K562 (cell line): ENCODE data around the gene FETUB. TPM values are rescaled to one million over a fixed set of nuclear protein-coding genes. Genes with fewer than 3 reads are reported as not detected.
A peak's percentile ranks its signal among the peaks of the same experiment; 100 is the strongest.

ENCODE experiments used
- ATAC-seq: fragments of 200-7000 bp; cut with Tn5 transposase; 3 replicates; pipeline ENCODE4 v1.9.1; 2020; ENCODE audit warnings: moderate library complexity
- BruUV-seq: library from RNA; stranded (reverse); fragments of 400-500 nt; replicated peaks from 2 replicates; lab custom pipeline; 2021; lab: Mats Ljungman, UMichigan
- CTCF ChIA-PET: fragments of 300-600 bp; formaldehyde crosslinking; extraction: SDS; loops from one replicate; lab custom pipeline; 2021; ENCODE audit warnings: low intra/inter-chr PET ratio; lab: Yijun Ruan, JAX
- POLR2A ChIA-PET: fragments of 300-600, 350-650 bp; sonication (Branson Sonifier 250); formaldehyde crosslinking; extraction: SDS; loops from one replicate; lab custom pipeline; 2021; ENCODE audit warnings: antibody characterized with exemption, inconsistent platforms; lab: Yijun Ruan, JAX
- DNase-seq, 4 experiments: peaks; one replicate each; pipeline versions ENCODE4 v3.0.0 to v3.0.0-alpha.2; 2011 to 2018; ENCODE audit warnings: low spot score in 3 of 4, mixed read lengths in 3 of 4; ENCODE audit errors: extremely low read depth in 1 of 4
- FAIRE-seq: peaks from 2 replicates; lab custom pipeline; 2011; peaks lifted over from hg19 to GRCh38; lab: Jason Lieb, UNC
- H2AFZ ChIP-seq: 2 replicates; pipeline ENCODE4 v1.6.0; 2011; ENCODE audit warnings: low read depth, low read length, control low read depth, inconsistent platforms
- H3K27ac ChIP-seq: fragments of 200-600 bp; 3 replicates; pipeline ENCODE4 v1.8.0; 2011; ENCODE audit warnings: low read depth, mild to moderate bottlenecking, control low read depth, inconsistent platforms, low read length, moderate library complexity, mixed read lengths; ENCODE audit errors: extremely low read depth
- H3K27me3 ChIP-seq, 2 experiments: fragments of 300-600 bp in 1 of 2; 2 replicates in 1 of 2; 3 replicates in 1 of 2; pipeline versions ENCODE4 v1.6.0 to v1.8.0; 2011; ENCODE audit warnings: inconsistent platforms in 2 of 2, low read length in 2 of 2, mild to moderate bottlenecking in 1 of 2, mixed read lengths in 1 of 2, moderate library complexity in 1 of 2; ENCODE audit not compliant: control insufficient read depth in 2 of 2, insufficient read depth in 2 of 2
- H3K36me3 ChIP-seq: fragments of 300-600 bp; 3 replicates; pipeline ENCODE4 v1.8.0; 2011; ENCODE audit warnings: mild to moderate bottlenecking, low read length, inconsistent platforms; ENCODE audit not compliant: control insufficient read depth, insufficient read depth
- H3K4me1 ChIP-seq, 2 experiments: fragments of 200-600 bp in 1 of 2; replicated peaks in 1 of 2; 2 replicates in 1 of 2; 3 replicates in 1 of 2; pipeline versions ENCODE4 v1.5.1 to v1.8.0; 2011; ENCODE audit warnings: inconsistent platforms in 2 of 2, low read length in 2 of 2, mild to moderate bottlenecking in 1 of 2, mixed read lengths in 1 of 2, moderate library complexity in 1 of 2; ENCODE audit not compliant: control insufficient read depth in 2 of 2, insufficient read depth in 2 of 2
- H3K4me2 ChIP-seq: 2 replicates; pipeline ENCODE4 v1.6.1; 2011; ENCODE audit warnings: low read length, control low read depth, inconsistent platforms, mixed read lengths; ENCODE audit not compliant: insufficient read depth
- H3K4me3 ChIP-seq: fragments of 200-600 bp; sonication (generic), shearing (Covaris generic); 2 replicates; pipeline ENCODE4 v1.5.1; 2016; ENCODE audit warnings: control low read depth, inconsistent platforms
- H3K79me2 ChIP-seq: fragments of 200-600 bp; 3 replicates; pipeline ENCODE4 v1.8.0; 2011; ENCODE audit warnings: low read length, inconsistent platforms; ENCODE audit not compliant: control insufficient read depth, insufficient read depth
- H3K9ac ChIP-seq, 2 experiments: 2 replicates each; pipeline versions ENCODE4 v1.6.0 to v1.6.1; 2011; ENCODE audit warnings: low read depth in 2 of 2, low read length in 2 of 2, control low read depth in 1 of 2, inconsistent platforms in 1 of 2, mild to moderate bottlenecking in 1 of 2, mixed read lengths in 1 of 2; ENCODE audit not compliant: insufficient read depth in 1 of 2
- H3K9me1 ChIP-seq: one replicate; pipeline ENCODE4 v1.6.0; 2011; ENCODE audit warnings: inconsistent platforms, mild to moderate bottlenecking, low read length, moderate library complexity; ENCODE audit not compliant: control insufficient read depth, insufficient read depth
- H3K9me3 ChIP-seq: replicated peaks from 2 replicates; pipeline ENCODE4 v1.5.1; 2011; ENCODE audit warnings: low read depth, low read length, inconsistent platforms; ENCODE audit not compliant: control insufficient read depth, insufficient read depth
- H4K20me1 ChIP-seq: replicated peaks from 2 replicates; pipeline ENCODE4 v1.6.1; 2011; ENCODE audit warnings: low read length, inconsistent platforms, mixed read lengths; ENCODE audit not compliant: control insufficient read depth, insufficient read depth
- ARID1B ChIP-seq: fragments of 450-650 bp; IDR thresholded peaks from 2 replicates; pipeline ENCODE4 v1.6.1; 2016; ENCODE audit warnings: antibody characterized with exemption, mild to moderate bottlenecking, inconsistent platforms
- DPF2 ChIP-seq: fragments of 450-650 bp; IDR thresholded peaks from 2 replicates; pipeline ENCODE4 v1.6.1; 2016
- HBP1 ChIP-seq: fragments of 450-650 bp; formaldehyde crosslinking; IDR thresholded peaks from 2 replicates; pipeline ENCODE4 v1.4.0; 2022; ENCODE audit warnings: missing genetic modification characterization
- SAFB ChIP-seq: fragments of 200-400 bp; formaldehyde crosslinking; IDR thresholded peaks from 2 replicates; pipeline ENCODE4 v1.6.1; 2017; ENCODE audit warnings: low read depth, low read length, borderline replicate concordance
- ZNF449 ChIP-seq: fragments of 250-450 bp; sonication (Bioruptor Pico); IDR thresholded peaks from 2 replicates; pipeline ENCODE4 v1.8.0; 2022; ENCODE audit warnings: moderate library complexity, mild to moderate bottlenecking, inconsistent platforms
- WGBS: fragments of 100-300 bp; shearing (Covaris generic); methylation state at CpG from one replicate; pipeline ENCODE4 v1.1.6; 2016; ENCODE audit warnings: low coverage, mixed read lengths; ENCODE audit not compliant: insufficient coverage; ENCODE audit errors: missing lambda C conversion rate; 5-methylcytosine and 5-hydroxymethylcytosine counted together
- in situ Hi-C: fragments of 300-500 bp; cut with MboI; formaldehyde crosslinking; loops from 4 replicates; pipeline ENCODE4 v1.15.0; 2018; ENCODE audit warnings: inconsistent platforms, mixed read lengths
- intact Hi-C: fragments of 100-400 bp; cut with micrococcal nuclease; formaldehyde crosslinking; loops from 2 replicates; pipeline ENCODE4 v1.14.2; 2022
- polyA plus RNA-seq, 8 experiments: library from polyadenylated mRNA; depleted of rRNA in 4 of 8; stranded (reverse) in 5 of 8; unstranded in 3 of 8; fragments of >200 nt; fragmentation: Nextera tagmentation in 2 of 8; fragmentation: Illumina TruSeq in 1 of 8; extraction: Ambion mirVana in 2 of 8; extraction: Trizol in 1 of 8; gene quantifications; 2 replicates each; pipeline versions ENCODE4 v1.2.1 to v1.2.3, GENCODE V29; 2011 to 2014; ENCODE audit warnings: inconsistent platforms in 1 of 8, missing spikeins in 1 of 8
- total RNA-seq, 7 experiments: library from RNA; depleted of rRNA in 6 of 7; stranded (reverse); fragments of >200 nt in 6 of 7; fragmentation: Illumina TruSeq in 2 of 7; extraction: Trizol in 2 of 7; gene quantifications; 2 replicates each; pipeline versions ENCODE4 v1.2.1 to v1.2.3, GENCODE V29; 2011 to 2021; ENCODE audit warnings: low replicate concordance in 1 of 7

The FETUB gene
- total and polyA plus RNA-seq, 9 of the 15 experiments (the other 6 are each of a cell fraction or from before 2014, with no cell fraction given), result not detected

GRCh38 chr3:186614597-186615483, 25.4 kb upstream of the FETUB start (continued):
- TF ChIP-seq ZNF449 (CRISPR knock-in tag), result no peak
- no peak for TF ChIP-seq HBP1 (CRISPR knock-in tag)
- 0 out of 2 replicates have a peak, but pooled peaks have one; percentile 21 for TF ChIP-seq DPF2

DNA sequence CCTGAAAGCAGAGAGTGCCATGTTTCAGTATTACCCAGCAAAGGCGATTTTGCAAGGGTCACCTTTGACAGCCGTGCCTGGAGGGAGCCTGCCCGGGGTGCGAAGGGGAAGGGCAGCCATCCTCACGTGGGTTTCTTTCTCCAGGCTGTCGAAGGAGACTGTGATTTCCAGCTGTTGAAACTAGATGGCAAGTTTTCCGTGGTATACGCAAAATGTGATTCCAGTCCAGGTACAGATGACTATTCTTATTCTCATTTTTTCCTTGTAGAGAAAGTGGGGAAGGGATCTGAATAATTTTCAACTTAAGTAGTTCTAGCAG, 23.9 kb upstream of the FETUB start:
- Histone ChIP-seq H3K27me3 (peaks cover 9 to 60% of the 10 kb centered on the region in 2 experiments; a peak in 4 of 5 replicates), H3K9me1 (no peaks in the 10 kb centered on the region), H3K27ac (no peak overlapping the region), H2AFZ (no peak overlapping the region), H3K9me3 (0 out of 2 replicates have a peak, but pooled peaks cover 1% of the 10 kb centered on the region), H3K4me2 (no peak overlapping the region), H3K36me3 (no peaks in the 10 kb centered on the region), H3K4me3 (no peak overlapping the region), H3K4me1 (peaks cover 3 to 10% of the 10 kb centered on the region in 2 experiments; a peak in 3 of 5 replicates), H3K9ac (no peak overlapping the region), H4K20me1 (no peaks in the 10 kb centered on the region), H3K79me2 (no peaks in the 10 kb centered on the region)
- FAIRE-seq (no peak), DNase-seq (no peak), ATAC-seq (no peak)
- WGBS, result 23% methylated on average over 8 of the region's 8 CpGs
- TF ChIP-seq SAFB (no peak), ARID1B (no peak)
- ChIA-PET POLR2A (interaction anchor here (0.6 to 4.2 kb wide), 3 partner anchors 10 to 204 kb away, joined by 3 to 41 read pairs (median 6); partner anchors contain the start of gene EIF4A2), CTCF (interaction anchor here (0.6 to 1.9 kb wide), 4 partner anchors 27 to 633 kb away, joined by 3 to 12 read pairs (median 6); no protein-coding TSS in a partner anchor)
- BruUV-seq, result no TSS peak
- intact Hi-C loops (loop anchor here (5.0 to 10.0 kb wide), 4 partner anchors 34 to 549 kb away; partner anchors contain the start of gene CRYGS), in situ Hi-C loops (loop anchor here (5.0 to 10.0 kb wide), 2 partner anchors 139 to 201 kb away; no protein-coding TSS in a partner anchor)
